Endodermal cell (in vitro differentiated cells): ENCODE data around the gene IL17RC. TPM values are rescaled to one million over a fixed set of nuclear protein-coding genes. Genes with fewer than 3 reads are reported as not detected.

ENCODE experiments used
- DNase-seq: peaks from one replicate; pipeline ENCODE4 v3.0.0-alpha.2; 2017
- H3K27ac ChIP-seq: 2 replicates; pipeline ENCODE4 v1.5.1; 2013; ENCODE audit warnings: mild to moderate bottlenecking, low read depth, low read length, moderate library complexity
- H3K27me3 ChIP-seq: 2 replicates; pipeline ENCODE4 v1.6.1; 2013; ENCODE audit warnings: mild to moderate bottlenecking, low read length, moderate library complexity; ENCODE audit not compliant: insufficient read depth, control insufficient read depth, poor library complexity, severe bottlenecking
- H3K36me3 ChIP-seq: 2 replicates; pipeline ENCODE4 v1.7.0; 2013; ENCODE audit warnings: mild to moderate bottlenecking, low read length, moderate library complexity; ENCODE audit not compliant: control insufficient read depth, insufficient read depth
- H3K4me1 ChIP-seq: one replicate; pipeline ENCODE4 v1.7.0; 2013; ENCODE audit warnings: low read length; ENCODE audit not compliant: control insufficient read depth, insufficient read depth
- H3K4me3 ChIP-seq: 2 replicates; pipeline ENCODE4 v1.5.1; 2013; ENCODE audit warnings: mild to moderate bottlenecking, low read length, moderate library complexity
- H3K9ac ChIP-seq: 2 replicates; pipeline ENCODE4 v1.6.1; 2013; ENCODE audit warnings: mild to moderate bottlenecking, low read length, moderate library complexity; ENCODE audit not compliant: poor library complexity, severe bottlenecking; ENCODE audit errors: extremely low read depth
- H3K9me3 ChIP-seq: 2 replicates; pipeline ENCODE4 v1.6.1; 2013; ENCODE audit warnings: mild to moderate bottlenecking, low read length, moderate library complexity; ENCODE audit not compliant: control insufficient read depth
- H3K27ac Mint-ChIP-seq: 2 replicates; pipeline ENCODE4 v1.8.0; 2020; ENCODE audit warnings: mixed read lengths
- H3K27me3 Mint-ChIP-seq: 2 replicates; pipeline ENCODE4 v1.8.0; 2021; ENCODE audit warnings: mild to moderate bottlenecking, mixed read lengths; ENCODE audit not compliant: insufficient read depth
- H3K36me3 Mint-ChIP-seq: 2 replicates; pipeline ENCODE4 v1.8.0; 2020; ENCODE audit warnings: low read depth, mixed read lengths
- H3K4me1 Mint-ChIP-seq: 2 replicates; pipeline ENCODE4 v1.8.0; 2020; ENCODE audit warnings: mixed read lengths
- H3K4me3 Mint-ChIP-seq: 2 replicates; pipeline ENCODE4 v1.8.0; 2020; ENCODE audit warnings: mild to moderate bottlenecking, moderate library complexity, mixed read lengths
- H3K9me3 Mint-ChIP-seq: 2 replicates; pipeline ENCODE4 v1.8.0; 2020; ENCODE audit warnings: mild to moderate bottlenecking, mixed read lengths
- CTCF ChIP-seq: fragments of 200-600 bp; sonication (generic); conservative IDR thresholded peaks from 2 replicates; pipeline ENCODE4 v1.5.0; 2021; ENCODE audit warnings: antibody characterized with exemption, mild to moderate bottlenecking
- WGBS, 2 experiments: methylation state at CpG; one replicate each; pipeline versions ENCODE4 v1.1.5 to v1.1.7; 2013; ENCODE audit warnings: missing lambda C conversion rate in 2 of 2, mixed read lengths in 1 of 2; ENCODE audit not compliant: insufficient coverage in 1 of 2, insufficient read length in 1 of 2; 5-methylcytosine and 5-hydroxymethylcytosine counted together
- total RNA-seq, 2 donors: library from RNA; stranded (reverse); fragmentation: NEBNext Ultra II Directional in 1 of 2; extraction: Animal tissue kit (Norgen Biotek cat#: 25700) in 1 of 2; gene quantifications; 2 replicates in 1 of 2; 3 replicates in 1 of 2; pipeline ENCODE4 v1.2.1, GENCODE V29; 2021

IL17RC gene
- total RNA-seq, 2 donors from 2014 or later, result 15.7 to 19.0 TPM

DNA sequence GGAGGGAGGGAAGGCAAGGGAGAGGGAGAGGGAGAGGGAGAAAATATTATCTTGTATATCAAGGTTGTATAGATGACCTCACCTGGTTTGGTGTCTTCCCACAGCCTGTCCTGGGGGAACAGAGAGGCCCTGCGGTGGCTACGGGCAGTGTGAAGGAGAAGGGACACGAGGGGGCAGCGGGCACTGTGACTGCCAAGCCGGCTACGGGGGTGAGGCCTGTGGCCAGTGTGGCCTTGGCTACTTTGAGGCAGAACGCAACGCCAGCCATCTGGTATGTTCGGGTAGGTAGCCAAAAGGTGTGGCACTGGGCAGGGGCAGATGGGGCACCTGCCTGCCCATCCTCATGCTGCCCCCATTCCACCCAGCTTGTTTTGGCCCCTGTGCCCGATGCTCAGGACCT, 23.8 kb downstream of the IL17RC start:
- Histone ChIP-seq H3K4me1 (no peaks in the 10 kb centered on the region), H3K27me3 (no peaks in the 10 kb centered on the region), H3K9me3 (no peaks in the 10 kb centered on the region), H3K9ac (no peak overlapping the region), H3K27ac (no peak overlapping the region), H3K4me3 (no peak overlapping the region), H3K36me3 (peaks cover 31% of the 10 kb centered on the region)
- TF ChIP-seq CTCF, result no peak
- no peak for DNase-seq
- peaks cover 4% of the 10 kb centered on the region for H3K9me3 Mint-ChIP-seq
- no peaks in the 10 kb centered on the region for H3K4me1 Mint-ChIP-seq
- H3K27ac Mint-ChIP-seq, result no peak overlapping the region
- no peak overlapping the region for H3K4me3 Mint-ChIP-seq
- WGBS, 2 experiments, result 92 to 100% methylated on average over 6 to 10 of the region's 10 CpGs
- no peaks in the 10 kb centered on the region for H3K27me3 Mint-ChIP-seq
- peaks cover 47% of the 10 kb centered on the region for H3K36me3 Mint-ChIP-seq

DNA sequence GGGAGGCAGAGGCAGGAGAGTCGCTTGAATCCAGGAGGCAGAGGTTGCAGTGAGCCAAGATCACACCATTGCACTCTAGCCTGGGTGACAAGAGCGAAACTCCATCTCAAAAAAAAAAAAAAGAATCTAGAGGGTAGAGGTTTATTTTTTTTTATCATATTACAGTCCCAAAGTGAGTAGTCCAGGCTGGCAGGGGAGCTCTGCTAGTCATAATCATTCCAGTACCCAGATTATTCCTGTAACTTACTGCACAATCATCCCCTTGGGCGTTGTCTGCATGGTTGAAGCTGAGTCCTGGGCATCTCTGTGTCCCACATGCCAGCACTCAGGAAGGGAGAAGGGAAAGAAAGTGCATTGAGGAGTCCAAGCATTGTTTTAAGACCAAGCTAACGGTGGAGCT, 25.3 kb downstream of the IL17RC start:
- Histone ChIP-seq H3K36me3 (peaks cover 19% of the 10 kb centered on the region), H3K4me1 (no peaks in the 10 kb centered on the region), H3K27me3 (no peaks in the 10 kb centered on the region), H3K27ac (no peak overlapping the region), H3K9ac (no peak overlapping the region), H3K9me3 (no peaks in the 10 kb centered on the region), H3K4me3 (no peak overlapping the region)
- Mint-ChIP-seq H3K27me3 (peaks cover under 1% of the 10 kb centered on the region), H3K36me3 (peaks cover 40% of the 10 kb centered on the region), H3K9me3 (peaks cover 4% of the 10 kb centered on the region), H3K4me1 (no peaks in the 10 kb centered on the region), H3K4me3 (no peak overlapping the region), H3K27ac (no peak overlapping the region)
- no peak for TF ChIP-seq CTCF
- WGBS, 2 experiments, result 91 to 95% methylated on average over 2 to 3 of the region's 4 CpGs
- no peak for DNase-seq

GRCh38 chr3:9942934-9943690, 26.2 kb downstream of the IL17RC start:
- H3K9ac ChIP-seq, result no peak overlapping the region
- DNase-seq, result no peak
- Mint-ChIP-seq H3K9me3 (peaks cover 4% of the 10 kb centered on the region), H3K4me3 (no peak overlapping the region), H3K27me3 (peaks cover 7% of the 10 kb centered on the region), H3K27ac (peak overlapping the region; percentile 36), H3K36me3 (peaks cover 34% of the 10 kb centered on the region), H3K4me1 (no peaks in the 10 kb centered on the region)
- H3K36me3 ChIP-seq, result peaks cover 9% of the 10 kb centered on the region
- H3K27ac ChIP-seq, result no peak overlapping the region
- H3K27me3 ChIP-seq, result no peaks in the 10 kb centered on the region
- H3K4me3 ChIP-seq, result no peak overlapping the region
- TF ChIP-seq CTCF, result peak; percentile 18
- no peaks in the 10 kb centered on the region for H3K9me3 ChIP-seq
- 83 to 86% methylated on average over 1 to 11 of the region's 11 CpGs for WGBS, 2 experiments
- no peaks in the 10 kb centered on the region for H3K4me1 ChIP-seq
